HG03066 (cell line): ENCODE data around the gene LHFPL3.
"Not testable (repeated sequence)": the region's sequence is repeated elsewhere in the genome, so short reads cannot be mapped to it uniquely, and the experiment has no call there.

ENCODE experiments used
- ATAC-seq: cut with Tn5 transposase; IDR thresholded peaks from one replicate; pipeline ENCODE4 v1.9.1; 2021; ENCODE audit warnings: low read depth; ENCODE audit not compliant: unreplicated experiment

LHFPL3 gene

DNA sequence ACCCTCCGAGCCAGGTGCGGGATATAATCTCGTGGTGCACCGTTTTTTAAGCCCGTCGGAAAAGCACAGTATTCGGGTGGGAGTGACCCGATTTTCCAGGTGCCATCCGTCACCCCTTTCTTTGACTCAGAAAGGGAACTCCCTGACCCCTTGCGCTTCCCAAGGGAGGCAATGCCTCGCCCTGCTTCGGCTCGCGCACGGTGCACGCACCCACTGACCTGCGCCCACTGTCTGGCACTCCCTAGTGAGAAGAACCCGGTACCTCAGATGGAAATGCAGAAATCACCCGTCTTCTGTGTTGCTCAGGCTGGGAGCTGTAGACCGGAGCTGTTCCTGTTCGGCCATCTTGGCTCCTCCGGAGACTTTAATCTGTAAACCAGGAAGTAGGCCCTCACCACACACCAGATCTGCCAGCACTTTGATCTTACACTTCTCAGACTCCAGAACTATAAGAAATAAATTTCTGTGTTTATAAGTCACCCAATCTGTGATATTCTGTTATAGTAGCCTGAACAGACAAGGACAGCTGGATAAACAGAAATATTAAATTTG is 235.0 kb downstream of the LHFPL3 start:
- ATAC-seq, result not testable (repeated sequence)

- no peak for ATAC-seq
These were observed 241.3 kb downstream of the LHFPL3 start for GRCh38 chr7:104569751-104570150.

DNA sequence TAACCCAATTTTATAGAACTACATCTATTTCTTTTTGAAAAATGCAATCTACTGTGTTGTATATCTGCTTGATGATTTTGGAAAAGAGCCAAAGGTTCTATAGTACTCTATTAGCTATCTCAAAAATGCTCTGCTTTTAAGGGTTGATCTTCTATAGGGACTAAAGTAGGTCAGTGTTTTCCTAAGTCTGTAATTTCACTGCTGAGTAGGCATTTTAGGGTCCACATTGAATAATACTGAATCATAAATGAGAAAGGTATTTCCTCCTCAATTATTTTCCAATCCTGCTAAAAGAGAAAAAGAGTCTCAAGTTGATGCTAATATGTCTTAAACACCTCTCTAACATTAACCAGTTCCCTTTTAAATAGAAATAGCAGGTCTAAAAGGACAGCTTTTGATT is 244.2 kb downstream of the LHFPL3 start:
- ATAC-seq, result no peak

GRCh38 chr7:104584620-104585019 is 256.2 kb downstream of the LHFPL3 start:
- ATAC-seq, result no peak

DNA sequence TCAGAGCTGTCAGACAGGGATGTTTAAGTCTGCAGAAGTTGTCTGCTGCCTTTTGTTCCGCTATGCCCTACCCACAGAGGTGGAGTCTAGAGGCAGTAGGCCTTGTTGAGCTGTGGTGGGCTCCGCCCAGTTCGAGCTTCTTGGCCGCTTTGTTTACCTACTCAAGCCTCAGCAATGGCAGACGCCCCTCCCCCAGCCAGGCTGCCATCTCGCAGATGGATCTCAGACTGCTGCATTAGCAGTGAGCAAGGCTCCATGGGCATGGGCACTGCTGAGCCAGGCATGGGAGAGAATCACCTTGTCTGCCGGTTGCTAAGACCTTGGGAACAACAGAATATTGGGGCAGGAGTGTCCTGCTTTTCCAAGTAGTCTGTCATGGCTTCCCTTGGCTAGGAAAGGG is 267.2 kb downstream of the LHFPL3 start:
- ATAC-seq, result not testable (repeated sequence)

DNA sequence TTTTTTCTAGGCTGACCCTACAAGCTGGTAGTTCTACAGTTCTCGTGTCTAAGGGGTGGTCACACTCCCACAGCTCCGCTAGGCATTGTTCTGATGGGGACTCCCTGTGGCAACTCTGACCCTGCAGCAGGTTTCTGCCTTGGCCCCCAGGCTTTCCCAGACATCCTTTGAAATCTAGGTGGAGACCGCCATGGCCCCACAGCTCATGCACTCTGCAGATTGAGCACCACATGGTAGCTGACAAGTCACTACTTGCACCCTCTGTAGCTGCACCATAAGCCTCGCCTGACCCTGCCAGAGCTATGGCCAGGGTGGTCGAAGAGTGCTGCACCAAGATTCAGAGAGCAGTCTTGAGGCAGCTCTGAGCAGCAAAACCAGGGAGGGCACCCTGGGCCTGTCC is 275.6 kb downstream of the LHFPL3 start:
- no peak for ATAC-seq

DNA sequence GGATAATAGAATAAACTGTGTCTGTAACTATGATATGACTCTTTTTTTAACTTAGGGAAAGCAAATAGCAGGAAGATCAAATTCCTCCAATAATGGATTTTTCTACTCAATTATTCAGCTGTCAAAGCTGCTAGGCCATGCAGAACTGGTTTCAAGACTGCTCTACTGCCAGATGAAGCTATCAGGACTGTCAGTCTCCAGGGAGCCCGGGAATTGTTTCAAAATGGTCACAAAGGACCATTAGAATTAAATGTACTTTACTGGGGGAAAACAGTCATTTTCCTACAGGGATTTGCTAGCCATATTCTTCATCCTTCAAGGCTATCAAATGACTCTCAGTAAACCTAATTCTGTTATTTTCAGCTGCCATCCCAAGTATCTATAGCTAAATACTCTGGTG is 276.3 kb downstream of the LHFPL3 start:
- ATAC-seq, result no peak

- no peak for ATAC-seq
These were observed 292.9 kb downstream of the LHFPL3 start for GRCh38 chr7:104621321-104621720.

DNA sequence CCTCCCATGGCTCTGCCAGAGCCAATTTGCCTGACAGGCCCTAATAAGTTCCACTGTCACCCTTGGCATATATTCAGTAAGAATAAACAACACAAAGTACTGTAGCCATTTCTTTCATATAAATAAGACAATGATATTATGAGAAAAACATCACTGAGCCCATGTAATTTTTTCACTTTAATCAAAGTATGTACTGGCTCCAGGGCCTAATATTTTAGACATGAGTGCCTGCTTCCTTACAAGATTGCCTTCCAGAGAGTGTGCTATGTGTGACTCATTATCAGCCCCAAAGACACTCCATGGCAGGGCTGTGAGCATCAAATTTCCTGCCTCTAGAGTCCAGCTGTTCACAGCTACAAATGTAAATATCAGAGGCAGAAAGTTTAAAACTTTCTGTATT is 297.6 kb downstream of the LHFPL3 start:
- no peak for ATAC-seq

GRCh38 chr7:104627516-104627915 is 299.1 kb downstream of the LHFPL3 start:
- ATAC-seq, result no peak

GRCh38 chr7:104628017-104628416 is 299.6 kb downstream of the LHFPL3 start:
- no peak for ATAC-seq

- ATAC-seq, result no peak
These were observed 301.0 kb downstream of the LHFPL3 start for GRCh38 chr7:104629408-104629807.

- ATAC-seq, result no peak
These were observed 312.1 kb downstream of the LHFPL3 start for GRCh38 chr7:104640506-104640905.

- ATAC-seq, result no peak
These were observed 314.2 kb downstream of the LHFPL3 start for GRCh38 chr7:104642560-104642959.

GRCh38 chr7:104643587-104644217 is 315.3 kb downstream of the LHFPL3 start:
- ATAC-seq, result no peak

DNA sequence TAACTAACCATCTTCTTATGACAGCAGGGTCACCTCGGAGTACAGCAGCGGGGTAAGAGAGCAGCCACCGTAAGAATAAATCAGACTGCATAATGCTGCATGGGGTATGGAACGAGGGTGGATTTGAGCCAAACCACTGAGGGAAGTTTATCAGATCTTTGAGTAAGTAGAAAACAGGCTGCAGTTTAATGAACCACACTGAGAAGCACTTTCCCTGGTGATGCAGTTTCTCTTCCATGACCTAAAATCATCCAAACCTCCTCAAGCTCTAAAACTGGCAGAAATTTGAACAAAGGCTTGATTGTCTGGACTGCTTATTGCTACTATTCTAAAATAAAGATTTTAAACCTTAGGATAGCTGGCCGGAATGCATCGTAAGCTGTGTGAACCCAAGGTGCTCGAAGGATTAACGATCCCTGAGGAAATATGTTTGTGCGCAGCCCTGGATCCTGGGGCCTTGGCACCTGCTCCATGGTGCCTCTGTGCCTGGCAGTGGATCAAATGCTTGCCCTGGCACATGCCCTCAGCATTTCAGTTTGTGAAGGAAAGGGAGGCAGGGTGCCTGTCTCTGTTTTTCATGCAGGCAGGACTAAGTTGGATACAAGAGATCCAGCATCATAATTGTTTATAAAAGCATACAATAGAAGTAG is 322.7 kb downstream of the LHFPL3 start:
- ATAC-seq, result no peak

DNA sequence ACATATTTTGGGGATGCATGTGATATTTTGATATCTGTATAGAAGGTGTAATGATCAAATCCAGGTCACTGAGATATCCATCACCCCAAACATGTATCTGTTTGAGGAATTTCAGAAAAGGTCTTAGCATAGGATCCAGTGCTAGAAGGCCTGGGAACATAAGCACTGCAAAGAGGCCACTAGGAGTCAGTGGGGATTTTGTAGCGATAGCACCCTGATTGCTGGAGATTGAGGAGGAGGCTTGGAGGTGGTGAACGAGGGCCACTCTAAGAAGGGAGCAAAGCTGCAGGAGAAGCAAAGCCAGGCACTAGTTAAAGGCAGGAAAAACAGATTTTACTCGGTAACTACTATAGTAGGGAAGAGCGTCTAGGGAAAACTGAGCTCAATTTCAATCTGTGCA is 324.0 kb downstream of the LHFPL3 start:
- no peak for ATAC-seq

DNA sequence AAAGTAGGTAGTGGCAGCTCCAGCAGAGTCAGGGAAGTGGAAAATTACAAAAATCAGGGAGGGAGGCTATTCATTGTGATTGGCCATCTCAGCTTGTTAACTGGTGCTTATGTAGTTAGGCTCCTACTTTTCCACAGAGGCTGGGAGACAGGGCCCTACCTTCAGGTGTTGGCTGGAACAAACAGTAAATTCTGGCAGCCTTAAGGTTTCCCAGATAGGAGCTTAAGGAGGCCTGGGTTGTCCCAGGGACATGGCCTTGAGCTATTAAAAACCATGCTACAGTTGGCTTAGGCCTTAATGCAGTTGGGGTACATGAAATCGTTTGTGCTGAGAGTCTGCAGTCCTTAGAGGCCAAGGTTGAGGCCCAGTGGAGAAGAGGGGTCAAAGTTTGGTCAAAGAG is 324.5 kb downstream of the LHFPL3 start:
- ATAC-seq, result no peak

DNA sequence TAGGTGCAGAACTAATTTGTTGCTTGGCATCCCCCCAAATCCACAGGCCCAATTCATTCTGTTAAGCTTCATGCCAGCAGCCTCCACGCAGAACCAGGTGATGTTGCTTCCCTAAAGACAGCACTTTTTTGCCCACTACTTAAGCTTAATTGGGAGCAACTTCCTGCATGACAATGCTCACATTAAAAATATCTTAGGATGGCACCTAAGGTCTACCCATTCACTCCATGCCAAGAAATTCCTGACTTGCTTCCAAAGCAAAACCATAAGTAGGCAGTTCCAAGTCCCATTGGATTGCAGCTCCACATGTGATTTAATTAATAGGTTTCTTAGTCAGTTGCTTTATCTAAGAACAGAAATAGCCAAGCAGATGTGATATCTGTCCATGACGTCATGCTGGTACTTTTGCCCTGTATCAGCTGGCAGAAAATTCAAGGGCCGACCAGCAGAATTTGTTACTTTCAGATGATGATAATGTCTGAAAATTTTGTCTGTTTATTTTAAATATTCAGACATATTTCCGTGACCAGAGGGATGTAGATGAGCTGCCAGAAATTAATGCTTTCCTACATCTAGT is 325.5 kb downstream of the LHFPL3 start:
- ATAC-seq, result no peak

GRCh38 chr7:104655592-104655991 is 327.2 kb downstream of the LHFPL3 start:
- no peak for ATAC-seq

DNA sequence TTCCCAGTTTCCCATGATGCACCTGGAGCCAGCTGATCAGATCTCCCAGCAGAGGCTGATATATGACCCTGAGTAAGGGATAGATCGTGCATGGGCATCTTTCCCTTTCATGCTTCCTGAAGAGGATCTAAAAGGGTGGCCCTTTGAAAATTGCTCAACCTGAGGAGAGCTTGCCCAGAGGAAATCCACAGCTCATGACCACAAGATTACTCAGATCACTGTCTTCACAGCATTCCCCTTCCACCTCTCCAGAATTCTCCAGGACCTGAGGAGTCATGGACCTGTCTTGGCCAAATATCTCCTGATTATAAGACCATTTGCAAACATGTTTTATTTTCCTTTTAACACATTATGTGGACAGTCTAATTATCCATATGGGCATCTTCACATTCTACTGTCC is 328.1 kb downstream of the LHFPL3 start:
- ATAC-seq, result no peak

GRCh38 chr7:104657134-104657533 is 328.7 kb downstream of the LHFPL3 start:
- no peak for ATAC-seq
